ACC112 (cell line): ENCODE measurements around the gene GAS7.

ENCODE experiments used
- H2AFZ ChIP-seq: fragments of 200-600 bp; sonication (generic); one replicate; pipeline ENCODE4 v1.6.0; 2017; ENCODE audit warnings: antibody characterized with exemption, low read length; ENCODE audit not compliant: unreplicated experiment
- H3K27ac ChIP-seq: fragments of 200-600 bp; sonication (generic); 2 replicates; pipeline ENCODE4 v1.5.1; 2014; ENCODE audit warnings: low read depth, mild to moderate bottlenecking, antibody characterized with exemption, low read length, moderate library complexity
- H3K27me3 ChIP-seq: fragments of 200-600 bp; sonication (generic); 2 replicates; pipeline ENCODE4 v1.6.1; 2014; ENCODE audit warnings: mild to moderate bottlenecking, antibody characterized with exemption, low read length, moderate library complexity, mixed read lengths; ENCODE audit not compliant: insufficient read depth
- H3K36me3 ChIP-seq: fragments of 200-600 bp; sonication (generic); 2 replicates; pipeline ENCODE4 v1.6.1; 2016; ENCODE audit warnings: mild to moderate bottlenecking, antibody characterized with exemption, low read length, moderate library complexity, mixed read lengths; ENCODE audit not compliant: insufficient read depth
- H3K4me1 ChIP-seq: fragments of 200-600 bp; sonication (generic); one replicate; pipeline ENCODE4 v1.6.1; 2016; ENCODE audit warnings: low read length, mixed read lengths; ENCODE audit not compliant: insufficient read depth, unreplicated experiment, control insufficient read depth
- H3K4me3 ChIP-seq: fragments of 200-600 bp; sonication (generic); 2 replicates; pipeline ENCODE4 v1.5.1; 2014; ENCODE audit warnings: mild to moderate bottlenecking, low read depth, low read length
- H3K79me2 ChIP-seq: fragments of 200-600 bp; sonication (generic); one replicate; pipeline ENCODE4 v1.6.0; 2016; ENCODE audit warnings: low read length; ENCODE audit not compliant: control insufficient read depth, unreplicated experiment, insufficient read depth

Gene GAS7

DNA sequence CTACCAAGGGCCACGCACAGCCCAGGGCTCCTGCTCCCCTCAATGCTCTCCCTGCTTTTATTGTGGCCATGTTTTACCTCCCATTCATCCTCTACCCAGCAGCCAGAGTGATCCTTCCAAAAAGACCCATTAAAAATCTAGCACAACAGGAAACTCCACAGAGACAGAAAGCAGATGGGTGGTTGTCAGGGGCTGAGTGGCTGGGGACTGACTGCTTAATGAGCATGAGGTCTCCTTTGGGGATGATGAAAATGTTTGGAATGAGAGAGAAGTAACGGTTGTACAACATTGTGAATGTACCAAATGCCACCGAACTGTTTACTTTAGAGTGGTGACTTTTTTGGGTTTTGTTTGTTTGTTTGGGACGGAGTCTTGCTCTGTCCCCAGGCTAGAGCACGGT is 107.4 kb downstream of the GAS7 start:
- H3K4me1 ChIP-seq: no peaks in the 10 kb centered on the region
- H3K36me3 ChIP-seq: no peaks in the 10 kb centered on the region
- H3K27me3 ChIP-seq: no peaks in the 10 kb centered on the region
- H2AFZ ChIP-seq: no peak overlapping the region
- H3K27ac ChIP-seq: no peak overlapping the region
- H3K4me3 ChIP-seq: no peak overlapping the region
- no peaks in the 10 kb centered on the region for H3K79me2 ChIP-seq

DNA sequence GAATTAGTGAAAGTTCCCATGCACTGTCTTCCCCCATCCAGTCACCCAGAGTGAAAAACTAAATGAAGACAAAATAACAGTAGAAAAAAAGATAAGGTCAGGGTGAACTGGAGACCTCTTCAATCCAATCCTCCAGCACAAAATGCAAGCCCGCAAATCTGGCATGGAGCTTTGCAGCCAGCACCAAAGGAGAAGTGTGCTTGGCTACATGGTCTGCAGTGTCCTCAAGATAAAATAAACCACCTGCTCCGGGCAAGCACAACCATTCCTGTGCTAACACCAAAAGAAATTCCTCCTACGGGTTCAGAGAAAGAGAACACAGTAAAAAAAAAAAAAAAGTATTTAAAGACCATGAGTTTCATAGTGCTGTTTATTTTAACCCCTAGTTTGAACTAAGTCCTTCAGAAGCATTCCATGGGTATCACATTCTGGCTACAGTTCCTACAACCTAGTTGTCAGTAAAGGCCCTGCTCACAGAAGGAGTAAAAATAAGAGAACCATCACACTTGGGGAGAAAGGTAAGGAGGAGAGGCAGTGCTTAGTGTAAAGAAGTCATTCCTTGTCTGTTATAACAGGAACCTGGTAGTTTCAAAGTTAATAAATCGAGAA is 109.1 kb downstream of the GAS7 start:
- no peak overlapping the region for H2AFZ ChIP-seq
- H3K4me1 ChIP-seq: no peaks in the 10 kb centered on the region
- H3K27me3 ChIP-seq: no peaks in the 10 kb centered on the region
- H3K27ac ChIP-seq: no peak overlapping the region
- H3K4me3 ChIP-seq: no peak overlapping the region
- H3K36me3 ChIP-seq: no peaks in the 10 kb centered on the region
- no peaks in the 10 kb centered on the region for H3K79me2 ChIP-seq

- Histone ChIP-seq H2AFZ (no peak overlapping the region), H3K4me1 (no peaks in the 10 kb centered on the region), H3K36me3 (no peaks in the 10 kb centered on the region), H3K4me3 (no peak overlapping the region), H3K27me3 (no peaks in the 10 kb centered on the region), H3K27ac (no peak overlapping the region), H3K79me2 (no peaks in the 10 kb centered on the region)
Measured at GRCh38 chr17:10088444-10088843, 110.0 kb downstream of the GAS7 start.

DNA sequence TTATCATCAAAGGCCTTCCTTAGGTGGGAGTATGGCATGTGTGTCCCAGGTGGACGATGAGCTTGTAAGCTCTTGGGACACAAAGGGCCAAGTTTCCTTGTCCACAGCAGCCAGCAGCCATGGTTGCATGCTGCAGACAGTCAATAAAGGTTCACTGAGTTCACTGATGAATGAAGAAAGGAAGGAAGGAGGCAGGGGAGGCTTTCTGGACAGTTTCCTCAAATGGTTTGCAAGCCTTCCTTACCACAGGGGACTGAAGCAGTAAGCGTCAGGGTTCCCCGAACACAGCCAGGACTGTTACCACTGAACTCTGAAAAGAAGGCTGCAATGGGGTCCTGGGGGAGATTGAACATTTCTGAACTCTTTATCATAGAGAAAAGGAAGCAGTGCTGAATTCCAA is 111.1 kb downstream of the GAS7 start:
- no peak overlapping the region for H3K4me3 ChIP-seq
- H3K4me1 ChIP-seq: no peaks in the 10 kb centered on the region
- H2AFZ ChIP-seq: no peak overlapping the region
- H3K27me3 ChIP-seq: no peaks in the 10 kb centered on the region
- no peaks in the 10 kb centered on the region for H3K79me2 ChIP-seq
- H3K36me3 ChIP-seq: no peaks in the 10 kb centered on the region
- no peak overlapping the region for H3K27ac ChIP-seq

DNA sequence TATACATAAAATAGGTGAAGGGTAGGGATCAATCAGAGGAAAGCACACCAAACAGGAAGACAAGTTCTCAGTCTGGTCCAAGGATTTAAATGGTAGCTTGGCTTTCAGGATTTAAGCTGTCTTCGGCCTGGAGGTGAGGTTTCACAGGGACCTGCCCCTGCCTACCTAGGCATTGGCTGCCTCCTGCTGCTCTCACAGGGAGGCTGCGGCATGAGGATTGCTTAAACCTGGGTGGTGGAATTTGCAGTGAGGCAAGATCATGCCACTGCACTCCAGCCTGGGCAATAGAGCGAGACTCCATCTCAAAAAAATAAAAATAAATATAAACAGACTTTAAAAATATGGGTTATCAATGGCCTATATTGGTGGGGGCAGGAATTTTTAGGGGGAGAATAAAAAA is 114.5 kb downstream of the GAS7 start:
- Histone ChIP-seq H3K4me1 (no peaks in the 10 kb centered on the region), H3K27me3 (no peaks in the 10 kb centered on the region), H3K4me3 (no peak overlapping the region), H2AFZ (no peak overlapping the region), H3K79me2 (no peaks in the 10 kb centered on the region), H3K36me3 (no peaks in the 10 kb centered on the region), H3K27ac (no peak overlapping the region)

- H3K36me3 ChIP-seq: no peaks in the 10 kb centered on the region
- H3K4me1 ChIP-seq: no peaks in the 10 kb centered on the region
- H3K79me2 ChIP-seq: no peaks in the 10 kb centered on the region
- H2AFZ ChIP-seq: no peak overlapping the region
- no peak overlapping the region for H3K4me3 ChIP-seq
- H3K27ac ChIP-seq: no peak overlapping the region
- H3K27me3 ChIP-seq: no peaks in the 10 kb centered on the region
Measured at GRCh38 chr17:10082795-10083194, 115.6 kb downstream of the GAS7 start.

DNA sequence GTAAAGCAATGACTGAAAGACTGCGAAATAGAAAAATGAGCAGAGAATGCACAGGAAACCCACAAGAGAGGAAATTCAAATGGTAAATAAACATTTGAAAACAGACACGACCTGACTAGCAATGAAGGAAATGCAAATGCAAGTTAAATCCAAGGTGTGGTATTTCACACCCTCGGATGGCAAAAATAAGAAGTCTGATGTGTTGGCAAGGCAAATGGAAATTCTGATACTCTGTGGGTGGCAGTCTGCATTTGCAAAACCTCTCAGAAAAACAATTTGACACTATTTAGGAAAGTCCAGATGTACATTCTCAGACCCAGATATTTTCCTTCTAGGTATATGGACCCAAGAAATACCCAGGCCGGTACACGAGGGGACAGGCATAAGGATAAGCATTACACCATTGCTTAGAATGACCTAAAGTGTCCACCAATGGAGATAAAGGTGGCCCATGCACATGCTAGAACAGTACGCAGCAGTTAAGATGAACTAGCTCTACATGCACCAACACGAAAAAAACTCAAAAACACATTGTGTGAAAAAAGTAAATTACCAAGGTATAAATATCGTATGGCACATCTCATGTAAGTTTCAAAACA is 116.7 kb downstream of the GAS7 start:
- Histone ChIP-seq H3K27ac (no peak overlapping the region), H3K4me3 (no peak overlapping the region), H3K79me2 (no peaks in the 10 kb centered on the region), H3K36me3 (no peaks in the 10 kb centered on the region), H3K4me1 (no peaks in the 10 kb centered on the region), H2AFZ (no peak overlapping the region), H3K27me3 (no peaks in the 10 kb centered on the region)

GRCh38 chr17:10077561-10078299 is 120.7 kb downstream of the GAS7 start:
- no peaks in the 10 kb centered on the region for H3K27me3 ChIP-seq
- no peaks in the 10 kb centered on the region for H3K36me3 ChIP-seq

DNA sequence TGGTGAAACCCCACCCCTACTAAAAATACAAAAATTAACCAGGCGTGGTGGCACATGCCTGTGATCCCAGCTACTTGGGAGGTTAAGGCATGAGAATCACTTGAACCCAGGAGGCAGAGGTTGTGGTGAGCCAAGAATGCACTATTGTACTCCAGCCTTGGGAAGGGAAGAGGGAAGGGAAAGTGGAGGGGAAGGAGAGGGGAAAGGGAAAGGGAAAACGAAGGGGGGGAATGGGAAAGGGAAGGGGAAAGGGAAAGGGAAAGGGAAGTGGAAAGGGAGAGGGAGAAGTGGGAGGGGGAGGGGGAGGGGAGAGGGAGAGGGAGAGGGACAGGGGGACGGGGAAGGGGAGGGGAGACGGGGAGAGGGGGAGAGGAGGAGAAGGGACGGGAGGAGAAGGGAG is 122.5 kb downstream of the GAS7 start:
- Histone ChIP-seq H3K27ac (no peak overlapping the region), H3K79me2 (no peaks in the 10 kb centered on the region), H2AFZ (no peak overlapping the region), H3K4me1 (no peaks in the 10 kb centered on the region), H3K27me3 (no peaks in the 10 kb centered on the region), H3K36me3 (no peaks in the 10 kb centered on the region), H3K4me3 (no peak overlapping the region)

More at GRCh38 chr17:10077561-10078299, 120.7 kb downstream of the GAS7 start:
- no peaks in the 10 kb centered on the region for H3K4me1 ChIP-seq
- no peak overlapping the region for H3K27ac ChIP-seq
- H3K4me3 ChIP-seq: no peak overlapping the region
- no peaks in the 10 kb centered on the region for H3K79me2 ChIP-seq
- H2AFZ ChIP-seq: no peak overlapping the region

DNA sequence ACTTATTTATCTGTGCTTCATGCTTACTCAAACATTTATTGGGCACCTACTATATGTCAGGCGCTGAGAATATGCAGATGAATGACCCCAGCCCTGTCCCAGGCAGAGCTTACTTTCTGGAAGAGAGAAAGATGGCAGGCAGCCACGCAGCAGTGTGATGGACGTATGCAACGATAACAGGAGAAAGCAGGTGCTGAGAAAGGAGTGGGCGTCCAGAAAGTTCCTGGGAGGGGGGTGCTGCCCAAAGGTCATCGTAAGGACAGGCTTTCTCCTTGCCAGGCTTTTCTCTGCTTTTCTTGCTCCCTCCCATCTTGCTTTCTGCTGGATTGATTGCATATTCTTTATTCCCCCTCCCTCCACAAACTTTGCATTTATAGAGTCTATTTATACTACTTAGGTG is 124.5 kb downstream of the GAS7 start:
- Histone ChIP-seq H3K36me3 (no peaks in the 10 kb centered on the region), H3K4me3 (no peak overlapping the region), H2AFZ (no peak overlapping the region), H3K27me3 (no peaks in the 10 kb centered on the region), H3K4me1 (no peaks in the 10 kb centered on the region), H3K79me2 (no peaks in the 10 kb centered on the region), H3K27ac (no peak overlapping the region)
